ENCODE results near the gene NAPB. TPM values are rescaled to one million over a fixed set of nuclear protein-coding genes. Genes with fewer than 3 reads are reported as not detected.
A peak's percentile ranks its signal among the peaks of the same experiment; 100 is the strongest.

Gene NAPB
- total and polyA plus RNA-seq, 2 of the 8 experiments (the other 6 are each of a cell fraction or from before 2014, with no cell fraction given): 6.2 to 12.3 TPM

DNA sequence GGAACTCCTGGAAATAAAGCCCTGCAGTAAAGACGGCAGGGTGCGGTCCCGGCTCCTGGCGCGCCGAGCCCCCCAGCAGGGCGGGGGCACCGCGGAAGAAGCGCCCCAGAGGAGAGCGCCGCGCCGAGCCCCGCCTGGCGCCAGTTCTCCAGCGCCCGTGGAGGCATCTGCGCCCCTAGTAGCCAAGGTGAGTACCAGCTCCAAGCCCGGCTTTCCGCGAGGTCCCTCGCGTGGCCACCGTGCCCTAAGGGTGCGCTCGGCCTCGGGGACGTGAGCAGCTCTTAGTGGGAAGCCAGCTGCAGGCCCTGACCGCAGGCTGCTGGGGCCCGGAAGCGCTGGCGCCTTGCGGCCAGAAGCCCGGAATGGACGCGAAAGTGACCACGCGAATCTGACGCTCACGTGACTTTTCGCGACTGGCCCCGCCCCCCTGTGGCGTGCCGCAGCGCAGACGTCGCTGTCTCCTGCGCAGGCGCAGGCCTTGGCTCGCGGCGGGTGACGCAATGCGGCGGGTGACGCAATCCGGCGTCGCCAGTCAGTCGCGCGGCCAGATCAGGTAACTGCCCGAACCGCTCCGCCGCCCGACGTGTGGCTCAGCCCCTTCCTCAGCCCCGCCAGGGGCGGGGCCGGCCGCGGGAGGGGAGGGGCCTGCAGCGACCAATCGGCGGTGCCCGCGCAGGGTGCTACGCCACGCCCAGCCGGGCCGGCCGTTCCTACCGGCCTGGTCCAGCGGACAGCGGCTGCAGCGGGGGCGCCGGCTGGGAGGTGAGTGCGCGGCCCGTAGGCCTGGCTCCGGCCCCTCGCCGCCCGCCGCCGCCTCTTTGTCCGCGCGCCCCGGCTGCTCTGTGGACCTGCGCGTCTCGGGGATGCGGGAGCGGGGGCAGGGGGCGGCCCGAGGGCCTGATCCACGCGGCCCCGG lies 59.6 kb downstream of the NAPB start, which contains the start of gene GZF1:
TSS of gene GZF1 (plus strand) at position 707 of the 916 bp plus-strand sequence. CDS start 2,202 bp downstream, outside the sequence.
- CTCF ChIA-PET (ENCODE audit: partially characterized antibody): no interaction called here
- Histone ChIP-seq H2AK5ac (ENCODE audit: low read depth, low read length) (no peak within 1 kb of the TSS), H2BK5ac (ENCODE audit: low read depth, low read length) (peak within 1 kb of the TSS; percentile 84), H3K23ac (ENCODE audit: insufficient read length) (no peak within 1 kb of the TSS), H2BK15ac (ENCODE audit: low read length) (no peak within 1 kb of the TSS), H3K79me1 (ENCODE audit: low read depth, low read length) (peaks cover 10% of the 10 kb centered on the region), H3K18ac (ENCODE audit: extremely low read depth, low read length) (peak within 1 kb of the TSS; percentile 19), H3K4me3 (ENCODE audit: extremely low read depth in 1 of 4, insufficient read depth in 2 of 4, low read depth in 3 of 4, low read length in 4 of 4) (peak within 1 kb of the TSS; percentile 72 to 91 (median 82)), H2AFZ (ENCODE audit: low read length) (no peak within 1 kb of the TSS), H3K36me3 (ENCODE audit: control insufficient read depth in 2 of 4, insufficient read depth in 4 of 4, low read length in 3 of 4) (peaks cover 4 to 11% (median 7%) of the 10 kb centered on the region in 4 experiments; a peak in 4 of 8 replicates), H3K79me2 (ENCODE audit: control insufficient read depth in 1 of 2, insufficient read depth in 2 of 2, low read length in 2 of 2) (peaks cover 0 to 41% of the 10 kb centered on the region in 2 experiments; a peak in 3 of 4 replicates), H3K4ac (replicated peaks; ENCODE audit: insufficient read length, low read depth, low read length) (peak within 1 kb of the TSS; percentile 76), H3K23me2 (ENCODE audit: low read depth, low read length) (peaks cover 15% of the 10 kb centered on the region; the same call in 1 of the 2 replicates), H3K4me1 (replicated peaks in 1 of 4; ENCODE audit: control insufficient read depth in 3 of 4, insufficient read depth in 4 of 4, low read length in 3 of 4) (peaks cover 2 to 12% (median 6%) of the 10 kb centered on the region in 4 experiments; a peak in 6 of 7 replicates), H2BK20ac (ENCODE audit: low read length) (no peak within 1 kb of the TSS), H3K4me2 (ENCODE audit: insufficient read depth in 1 of 2, low read depth in 2 of 2, low read length in 2 of 2) (peak within 1 kb of the TSS; percentile 80 to 95), H2BK120ac (replicated peaks; ENCODE audit: low read depth, low read length) (no peak within 1 kb of the TSS), H3K27ac (ENCODE audit: low read depth, low read length) (peak within 1 kb of the TSS; percentile 91), H2BK12ac (ENCODE audit: low read depth, low read length) (no peak within 1 kb of the TSS; the same call in 1 of the 2 replicates), H4K5ac (ENCODE audit: insufficient read length, low read depth, low read length) (peak within 1 kb of the TSS; percentile 94), H4K20me1 (replicated peaks in 1 of 2; ENCODE audit: control insufficient read depth in 1 of 2, insufficient read depth in 2 of 2, low read length in 2 of 2) (peaks cover 10 to 17% of the 10 kb centered on the region in 2 experiments), H3K9ac (replicated peaks in 1 of 4; ENCODE audit: extremely low read depth in 1 of 4, low read depth in 3 of 4, low read length in 3 of 4) (peak within 1 kb of the TSS; percentile 81 to 90 (median 88)), H3K9me3 (ENCODE audit: insufficient read depth in 2 of 2, low read depth in 1 of 2, low read length in 1 of 2) (no peaks in the 10 kb centered on the region), H3K27me3 (replicated peaks in 1 of 4; ENCODE audit: control insufficient read depth in 3 of 4, extremely low read depth in 1 of 4, insufficient read depth in 3 of 4, low read length in 3 of 4) (no peaks in the 10 kb centered on the region), H4K8ac (ENCODE audit: extremely low read depth, insufficient read depth, low read length) (peak within 1 kb of the TSS; percentile 95), H3K14ac (ENCODE audit: insufficient read length) (no peak within 1 kb of the TSS), H4K91ac (replicated peaks; ENCODE audit: insufficient read length, low read length) (peak within 1 kb of the TSS; percentile 86), H3K56ac (replicated peaks; ENCODE audit: insufficient read length, low read depth, low read length) (peak within 1 kb of the TSS; percentile 67)
- 3% methylated on average over 55 of the region's 114 CpGs; no CpG with 5 or more reads in 1 of the 2 experiments for WGBS, 2 experiments (ENCODE audit: extremely low coverage in 1 of 2, insufficient coverage in 1 of 2, insufficient read length in 1 of 2, insufficient replicate concordance in 2 of 2, low coverage in 1 of 2, low lambda C conversion rate in 2 of 2, missing lambda C conversion rate in 1 of 2)
- FAIRE-seq (no peak), DNase-seq (ENCODE audit: low read depth in 1 of 2, low spot score in 2 of 2) (peak; percentile 95 to 99)
- POLR2A ChIA-PET (ENCODE audit: partially characterized antibody): interaction anchor here (0.8 to 1.6 kb wide), 3 partner anchors 9 to 11 kb away, joined by 3 read pairs; partner anchors contain the start of gene NXT1
- TF ChIP-seq, protein P1, sequence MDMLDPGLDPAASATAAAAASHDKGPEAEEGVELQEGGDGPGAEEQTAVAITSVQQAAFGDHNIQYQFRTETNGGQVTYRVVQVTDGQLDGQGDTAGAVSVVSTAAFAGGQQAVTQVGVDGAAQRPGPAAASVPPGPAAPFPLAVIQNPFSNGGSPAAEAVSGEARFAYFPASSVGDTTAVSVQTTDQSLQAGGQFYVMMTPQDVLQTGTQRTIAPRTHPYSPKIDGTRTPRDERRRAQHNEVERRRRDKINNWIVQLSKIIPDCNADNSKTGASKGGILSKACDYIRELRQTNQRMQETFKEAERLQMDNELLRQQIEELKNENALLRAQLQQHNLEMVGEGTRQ (IDR thresholded peaks at IDR 0.05; ENCODE audit: low read length): peak; percentile 94
- TF ChIP-seq SP4 (IDR thresholded peaks at IDR 0.05; ENCODE audit: low read length): 0 out of 2 replicates have a peak, but pooled peaks have one; percentile 26
- peak; percentile 87 for TF ChIP-seq KDM4A (IDR thresholded peaks at IDR 0.05; ENCODE audit: low read depth, low read length, severe bottlenecking)
- peak; percentile 17; the same call in 1 of the 2 replicates for TF ChIP-seq TEAD4 (IDR thresholded peaks at IDR 0.05; ENCODE audit: low read depth, low read length)
- peak in 1 of 2 experiments; percentile 54; a peak in 2 of 4 replicates for TF ChIP-seq HDAC2 (IDR thresholded peaks at IDR 0.05; ENCODE audit: borderline replicate concordance in 1 of 2, low read depth in 2 of 2, low read length in 2 of 2)
- TF ChIP-seq POLR2AphosphoS5 (IDR thresholded peaks at IDR 0.05; ENCODE audit: low read depth, low read length): peak; percentile 90
- TF ChIP-seq TAF7 (optimal IDR thresholded peaks at IDR 0.05; ENCODE audit: borderline replicate concordance, low read depth, low read length): peak; percentile 35
- TF ChIP-seq FOSL1 (IDR thresholded peaks at IDR 0.05; ENCODE audit: insufficient read depth, low read depth, low read length): peak; percentile 61; the same call in 1 of the 2 replicates
- TF ChIP-seq, protein P2, sequence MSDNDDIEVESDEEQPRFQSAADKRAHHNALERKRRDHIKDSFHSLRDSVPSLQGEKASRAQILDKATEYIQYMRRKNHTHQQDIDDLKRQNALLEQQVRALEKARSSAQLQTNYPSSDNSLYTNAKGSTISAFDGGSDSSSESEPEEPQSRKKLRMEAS (IDR thresholded peaks at IDR 0.05): peak; percentile 70
